ENCODE measurements around the gene ATXN1L. TPM values are rescaled to one million over a fixed set of nuclear protein-coding genes. Genes with fewer than 3 reads are reported as not detected.

Gene ATXN1L
- total RNA-seq, 2 donors from 2014 or later: 14.5 to 16.2 TPM

- no peak for TF ChIP-seq CTCF (IDR thresholded peaks at IDR 0.05)
- no peak for TF ChIP-seq POLR2A (IDR thresholded peaks at IDR 0.05)
- Histone ChIP-seq H3K27ac (no peak overlapping the region), H3K9me3 (no peaks in the 10 kb centered on the region), H3K4me1 (peaks cover 9% of the 10 kb centered on the region), H3K36me3 (replicated peaks in 1 of 2; ENCODE audit: insufficient read depth in 1 of 2, low read depth in 2 of 2) (no peaks in the 10 kb centered on the region), H3K27me3 (no peaks in the 10 kb centered on the region), H3K4me3 (no peak overlapping the region)
- DNase-seq (no peak), ATAC-seq (no peak)
- WGBS, 2 donors: 40 to 45% methylated on average over 4 of the region's 4 CpGs
- intact Hi-C loops (cut with DNase I): no loop called here
Measured at GRCh38 chr16:71885261-71885650, 39.5 kb downstream of the ATXN1L start.

GRCh38 chr16:71889147-71889546 is 43.4 kb downstream of the ATXN1L start:
- Histone ChIP-seq H3K27ac (no peak overlapping the region), H3K9me3 (no peaks in the 10 kb centered on the region), H3K27me3 (no peaks in the 10 kb centered on the region), H3K4me1 (peaks cover 7% of the 10 kb centered on the region), H3K36me3 (replicated peaks in 1 of 2; ENCODE audit: insufficient read depth in 1 of 2, low read depth in 2 of 2) (no peaks in the 10 kb centered on the region), H3K4me3 (no peak overlapping the region)
- intact Hi-C loops (cut with DNase I): no loop called here
- DNase-seq: no peak
- TF ChIP-seq POLR2A (IDR thresholded peaks at IDR 0.05) (no peak), CTCF (IDR thresholded peaks at IDR 0.05) (no peak)
- 91 to 97% methylated on average over 3 of the region's 3 CpGs for WGBS, 2 donors
- no peak for ATAC-seq

GRCh38 chr16:71893888-71894228 is 48.1 kb downstream of the ATXN1L start:
- intact Hi-C loops (cut with DNase I): loop anchor here (10.0 kb wide), 1 partner anchor 79 kb away; no protein-coding TSS in a partner anchor

GRCh38 chr16:71894229-71894920 is 48.6 kb downstream of the ATXN1L start:
- Histone ChIP-seq H3K9me3 (no peaks in the 10 kb centered on the region), H3K27me3 (no peaks in the 10 kb centered on the region), H3K4me3 (peak overlapping the region; percentile 57 to 100), H3K27ac (peak overlapping the region; percentile 80 to 99 (median 96)), H3K36me3 (replicated peaks in 1 of 2; ENCODE audit: insufficient read depth in 1 of 2, low read depth in 2 of 2) (no peaks in the 10 kb centered on the region), H3K4me1 (peaks cover 37% of the 10 kb centered on the region)
- intact Hi-C loops (cut with DNase I): loop anchor here (10.0 kb wide), 1 partner anchor 80 kb away; no protein-coding TSS in a partner anchor
- DNase-seq (peak; percentile 42 to 66 (median 59)), ATAC-seq (peak; percentile 14)
- no peak for TF ChIP-seq POLR2A (IDR thresholded peaks at IDR 0.05)
- TF ChIP-seq CTCF (IDR thresholded peaks at IDR 0.05): peak in 1 of 7 experiments; percentile 13
- 0 to 1% methylated on average over 25 to 31 of the region's 31 CpGs for WGBS, 2 donors

More at GRCh38 chr16:71893888-71894228, 48.1 kb downstream of the ATXN1L start:
- 29 to 31% methylated on average over 7 of the region's 7 CpGs for WGBS, 2 donors
- H3K27ac ChIP-seq: peak overlapping the region in 3 of 4 donors; percentile 95 to 99 (median 96)
- ATAC-seq (no peak), DNase-seq (no peak)
- H3K27me3 ChIP-seq: no peaks in the 10 kb centered on the region
- H3K36me3 ChIP-seq (replicated peaks in 1 of 2; ENCODE audit: insufficient read depth in 1 of 2, low read depth in 2 of 2): no peaks in the 10 kb centered on the region
- H3K4me1 ChIP-seq: peaks cover 32% of the 10 kb centered on the region
- H3K4me3 ChIP-seq: peak overlapping the region in 1 of 2 donors; percentile 57
- no peak for TF ChIP-seq POLR2A (IDR thresholded peaks at IDR 0.05)
- no peak for TF ChIP-seq CTCF (IDR thresholded peaks at IDR 0.05)
- H3K9me3 ChIP-seq: no peaks in the 10 kb centered on the region
